Endodermal cell (in vitro differentiated cells): ENCODE results near the gene MVD. TPM values are rescaled to one million over a fixed set of nuclear protein-coding genes. Genes with fewer than 3 reads are reported as not detected.

Experiments used
- DNase-seq: peaks from one replicate; pipeline ENCODE4 v3.0.0-alpha.2; 2017
- H3K27ac ChIP-seq: 2 replicates; pipeline ENCODE4 v1.5.1; 2013; ENCODE audit warnings: mild to moderate bottlenecking, low read depth, low read length, moderate library complexity
- H3K27me3 ChIP-seq: 2 replicates; pipeline ENCODE4 v1.6.1; 2013; ENCODE audit warnings: mild to moderate bottlenecking, low read length, moderate library complexity; ENCODE audit not compliant: insufficient read depth, control insufficient read depth, poor library complexity, severe bottlenecking
- H3K36me3 ChIP-seq: 2 replicates; pipeline ENCODE4 v1.7.0; 2013; ENCODE audit warnings: mild to moderate bottlenecking, low read length, moderate library complexity; ENCODE audit not compliant: control insufficient read depth, insufficient read depth
- H3K4me1 ChIP-seq: one replicate; pipeline ENCODE4 v1.7.0; 2013; ENCODE audit warnings: low read length; ENCODE audit not compliant: control insufficient read depth, insufficient read depth
- H3K4me3 ChIP-seq: 2 replicates; pipeline ENCODE4 v1.5.1; 2013; ENCODE audit warnings: mild to moderate bottlenecking, low read length, moderate library complexity
- H3K9ac ChIP-seq: 2 replicates; pipeline ENCODE4 v1.6.1; 2013; ENCODE audit warnings: mild to moderate bottlenecking, low read length, moderate library complexity; ENCODE audit not compliant: poor library complexity, severe bottlenecking; ENCODE audit errors: extremely low read depth
- H3K9me3 ChIP-seq: 2 replicates; pipeline ENCODE4 v1.6.1; 2013; ENCODE audit warnings: mild to moderate bottlenecking, low read length, moderate library complexity; ENCODE audit not compliant: control insufficient read depth
- H3K27ac Mint-ChIP-seq: 2 replicates; pipeline ENCODE4 v1.8.0; 2020; ENCODE audit warnings: mixed read lengths
- H3K27me3 Mint-ChIP-seq: 2 replicates; pipeline ENCODE4 v1.8.0; 2021; ENCODE audit warnings: mild to moderate bottlenecking, mixed read lengths; ENCODE audit not compliant: insufficient read depth
- H3K36me3 Mint-ChIP-seq: 2 replicates; pipeline ENCODE4 v1.8.0; 2020; ENCODE audit warnings: low read depth, mixed read lengths
- H3K4me1 Mint-ChIP-seq: 2 replicates; pipeline ENCODE4 v1.8.0; 2020; ENCODE audit warnings: mixed read lengths
- H3K4me3 Mint-ChIP-seq: 2 replicates; pipeline ENCODE4 v1.8.0; 2020; ENCODE audit warnings: mild to moderate bottlenecking, moderate library complexity, mixed read lengths
- H3K9me3 Mint-ChIP-seq: 2 replicates; pipeline ENCODE4 v1.8.0; 2020; ENCODE audit warnings: mild to moderate bottlenecking, mixed read lengths
- WGBS, 2 experiments: methylation state at CpG; one replicate each; pipeline versions ENCODE4 v1.1.5 to v1.1.7; 2013; ENCODE audit warnings: missing lambda C conversion rate in 2 of 2, mixed read lengths in 1 of 2; ENCODE audit not compliant: insufficient coverage in 1 of 2, insufficient read length in 1 of 2; 5-methylcytosine and 5-hydroxymethylcytosine counted together
- total RNA-seq, 2 donors: library from RNA; stranded (reverse); fragmentation: NEBNext Ultra II Directional in 1 of 2; extraction: Animal tissue kit (Norgen Biotek cat#: 25700) in 1 of 2; gene quantifications; 2 replicates in 1 of 2; 3 replicates in 1 of 2; pipeline ENCODE4 v1.2.1, GENCODE V29; 2021
- TF ChIP-seq, protein P1 (sequence below): fragments of 200-600 bp; sonication (generic); conservative IDR thresholded peaks from 2 replicates; pipeline ENCODE4 v1.5.0; 2021; ENCODE audit warnings: antibody characterized with exemption, mild to moderate bottlenecking

The MVD gene
- total RNA-seq, 2 donors from 2014 or later = 79.8 to 81.4 TPM

DNA sequence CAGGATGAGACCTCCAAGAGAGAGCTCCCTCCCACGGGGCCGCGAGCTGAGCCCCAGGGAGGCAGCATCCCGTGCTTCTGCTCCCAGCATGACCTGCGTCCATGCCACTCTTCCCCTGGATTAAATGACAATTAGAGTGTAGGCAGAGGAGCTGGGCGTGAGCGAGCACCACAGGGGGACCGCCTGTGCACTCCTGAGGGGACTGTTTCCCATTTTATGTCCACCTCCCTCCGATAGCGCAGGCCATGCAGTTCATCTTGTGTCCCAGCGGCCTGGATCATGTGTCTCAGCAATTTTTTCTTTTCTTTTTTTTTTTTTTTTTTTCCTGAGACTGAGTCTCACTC, 30.3 kb downstream of the MVD start:
- no peaks in the 10 kb centered on the region for H3K9me3 ChIP-seq
- Mint-ChIP-seq H3K27me3 (peaks cover 12% of the 10 kb centered on the region), H3K4me1 (no peaks in the 10 kb centered on the region), H3K36me3 (peaks cover 30% of the 10 kb centered on the region), H3K4me3 (no peak overlapping the region), H3K9me3 (no peaks in the 10 kb centered on the region), H3K27ac (no peak overlapping the region)
- 94 to 95% methylated on average over 4 to 11 of the region's 11 CpGs for WGBS, 2 experiments
- peaks cover 28% of the 10 kb centered on the region for H3K36me3 ChIP-seq
- no peak overlapping the region for H3K27ac ChIP-seq
- TF ChIP-seq, protein P1, sequence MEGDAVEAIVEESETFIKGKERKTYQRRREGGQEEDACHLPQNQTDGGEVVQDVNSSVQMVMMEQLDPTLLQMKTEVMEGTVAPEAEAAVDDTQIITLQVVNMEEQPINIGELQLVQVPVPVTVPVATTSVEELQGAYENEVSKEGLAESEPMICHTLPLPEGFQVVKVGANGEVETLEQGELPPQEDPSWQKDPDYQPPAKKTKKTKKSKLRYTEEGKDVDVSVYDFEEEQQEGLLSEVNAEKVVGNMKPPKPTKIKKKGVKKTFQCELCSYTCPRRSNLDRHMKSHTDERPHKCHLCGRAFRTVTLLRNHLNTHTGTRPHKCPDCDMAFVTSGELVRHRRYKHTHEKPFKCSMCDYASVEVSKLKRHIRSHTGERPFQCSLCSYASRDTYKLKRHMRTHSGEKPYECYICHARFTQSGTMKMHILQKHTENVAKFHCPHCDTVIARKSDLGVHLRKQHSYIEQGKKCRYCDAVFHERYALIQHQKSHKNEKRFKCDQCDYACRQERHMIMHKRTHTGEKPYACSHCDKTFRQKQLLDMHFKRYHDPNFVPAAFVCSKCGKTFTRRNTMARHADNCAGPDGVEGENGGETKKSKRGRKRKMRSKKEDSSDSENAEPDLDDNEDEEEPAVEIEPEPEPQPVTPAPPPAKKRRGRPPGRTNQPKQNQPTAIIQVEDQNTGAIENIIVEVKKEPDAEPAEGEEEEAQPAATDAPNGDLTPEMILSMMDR = no peak
- no peaks in the 10 kb centered on the region for H3K4me1 ChIP-seq
- H3K27me3 ChIP-seq = peaks cover 14% of the 10 kb centered on the region
- H3K4me3 ChIP-seq = no peak overlapping the region
- no peak for DNase-seq
- H3K9ac ChIP-seq = no peak overlapping the region

DNA sequence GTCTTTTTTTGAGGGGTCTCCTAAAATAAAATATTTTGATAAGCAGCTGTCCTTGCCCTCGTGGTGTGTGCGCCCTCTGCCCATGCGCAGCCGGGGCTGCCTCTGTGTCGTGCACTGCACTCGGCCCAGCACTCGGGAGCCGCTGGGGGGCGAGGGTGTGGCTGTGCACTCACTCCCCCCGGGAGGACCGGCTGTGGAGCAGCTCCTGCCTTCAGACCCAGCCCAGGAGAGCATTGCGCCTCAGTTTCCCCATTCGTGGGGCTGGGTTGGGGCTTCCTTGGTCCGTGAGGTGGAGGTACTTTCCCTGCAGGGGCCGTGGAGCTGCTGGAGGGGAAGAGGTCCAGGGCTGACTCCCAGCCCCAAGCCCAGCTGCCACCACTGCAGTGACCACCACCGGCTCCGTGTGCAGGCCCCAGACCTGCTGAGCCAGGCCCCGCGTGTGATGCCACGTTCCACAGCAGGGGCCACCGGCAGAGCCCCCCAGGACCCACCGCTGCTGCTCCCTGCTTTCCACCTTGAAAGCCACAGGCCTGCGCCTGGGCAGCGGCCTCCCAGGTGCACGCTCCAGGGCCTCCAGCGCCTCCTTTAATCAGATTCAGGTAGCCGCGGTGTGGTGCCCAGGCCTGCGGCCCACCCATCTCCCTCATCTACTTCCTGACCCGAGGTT, 30.8 kb downstream of the MVD start:
- no peaks in the 10 kb centered on the region for H3K9me3 Mint-ChIP-seq
- Histone ChIP-seq H3K36me3 (peaks cover 33% of the 10 kb centered on the region), H3K27ac (no peak overlapping the region), H3K9ac (no peak overlapping the region), H3K4me1 (no peaks in the 10 kb centered on the region), H3K4me3 (no peak overlapping the region), H3K27me3 (peaks cover 14% of the 10 kb centered on the region), H3K9me3 (no peaks in the 10 kb centered on the region)
- TF ChIP-seq, protein P1 = no peak
- peaks cover 9% of the 10 kb centered on the region for H3K27me3 Mint-ChIP-seq
- no peak for DNase-seq
- no peaks in the 10 kb centered on the region for H3K4me1 Mint-ChIP-seq
- peaks cover 36% of the 10 kb centered on the region for H3K36me3 Mint-ChIP-seq
- WGBS, 2 experiments = 90 to 91% methylated on average over 9 to 30 of the region's 30 CpGs
- no peak overlapping the region for H3K27ac Mint-ChIP-seq
- H3K4me3 Mint-ChIP-seq = no peak overlapping the region

DNA sequence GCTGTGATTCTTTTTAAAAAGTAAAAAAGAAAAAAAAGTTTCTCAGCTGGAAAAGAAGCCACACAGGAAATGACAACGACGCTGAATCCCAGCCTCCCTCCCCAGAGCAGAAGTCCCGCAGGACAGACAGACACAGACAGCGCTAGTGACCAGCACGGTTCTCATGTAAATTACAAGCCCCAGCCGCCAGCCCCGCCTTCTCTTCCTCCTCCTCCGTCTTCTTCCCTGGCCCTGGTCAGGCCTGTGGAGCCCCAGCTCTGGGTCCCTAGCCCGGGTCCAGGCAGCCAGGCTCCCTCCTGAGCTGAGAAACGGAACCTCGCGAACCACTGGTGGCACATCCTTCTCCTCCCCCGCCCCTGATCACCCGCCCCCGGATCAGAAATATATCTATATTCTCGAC, 31.5 kb downstream of the MVD start:
- Mint-ChIP-seq H3K27me3 (peaks cover 9% of the 10 kb centered on the region), H3K4me1 (no peaks in the 10 kb centered on the region), H3K36me3 (peaks cover 42% of the 10 kb centered on the region), H3K4me3 (no peak overlapping the region), H3K9me3 (no peaks in the 10 kb centered on the region), H3K27ac (no peak overlapping the region)
- Histone ChIP-seq H3K4me1 (no peaks in the 10 kb centered on the region), H3K4me3 (no peak overlapping the region), H3K9me3 (no peaks in the 10 kb centered on the region), H3K9ac (no peak overlapping the region), H3K27ac (no peak overlapping the region), H3K36me3 (peaks cover 39% of the 10 kb centered on the region), H3K27me3 (peaks cover 14% of the 10 kb centered on the region)
- 71 to 79% methylated on average over 6 to 13 of the region's 16 CpGs for WGBS, 2 experiments
- DNase-seq = no peak
- TF ChIP-seq, protein P1 = no peak
